ENCODE results near the gene FCAMR.

Gene FCAMR

GRCh38 chr1:206986402-206986801 is 16.1 kb upstream of the FCAMR start:
- in situ Hi-C loops (cut with HindIII; ENCODE audit: low sequenced_read_pairs) = loop anchor here (5.0 kb wide), 2 partner anchors 69 to 494 kb away; no protein-coding TSS in a partner anchor
- H3K4me3 ChIP-seq (ENCODE audit: low read depth, low read length) = no peak overlapping the region
- TF ChIP-seq CTCF (IDR thresholded peaks at IDR 0.05; ENCODE audit: low read depth, low read length, missing control alignments) = no peak
- DNase-seq (ENCODE audit: low read depth) = no peak

GRCh38 chr1:206985162-206985749 is 15.0 kb upstream of the FCAMR start:
- in situ Hi-C loops (cut with HindIII; ENCODE audit: low sequenced_read_pairs) = loop anchor here (5.0 kb wide), 2 partner anchors 68 to 493 kb away; no protein-coding TSS in a partner anchor
- TF ChIP-seq CTCF (IDR thresholded peaks at IDR 0.05; ENCODE audit: low read depth, low read length, missing control alignments) = no peak
- no peak for DNase-seq (ENCODE audit: low read depth)
- no peak overlapping the region for H3K4me3 ChIP-seq (ENCODE audit: low read depth, low read length)

GRCh38 chr1:206982216-206982615 is 12.0 kb upstream of the FCAMR start:
- in situ Hi-C loops (cut with HindIII; ENCODE audit: low sequenced_read_pairs) = no loop called here
- DNase-seq (ENCODE audit: low read depth) = no peak
- peak; percentile 67 for TF ChIP-seq CTCF (IDR thresholded peaks at IDR 0.05; ENCODE audit: low read depth, low read length, missing control alignments)
- H3K4me3 ChIP-seq (ENCODE audit: low read depth, low read length) = no peak overlapping the region

- H3K4me3 ChIP-seq (ENCODE audit: low read depth, low read length) = no peak overlapping the region
- DNase-seq (ENCODE audit: low read depth) = no peak
- TF ChIP-seq CTCF (IDR thresholded peaks at IDR 0.05; ENCODE audit: low read depth, low read length, missing control alignments) = peak; percentile 67
- in situ Hi-C loops (cut with HindIII; ENCODE audit: low sequenced_read_pairs) = no loop called here
These were observed 9.3 kb upstream of the FCAMR start for GRCh38 chr1:206979379-206980043.

GRCh38 chr1:206978259-206978658 is 8.0 kb upstream of the FCAMR start:
- in situ Hi-C loops (cut with HindIII; ENCODE audit: low sequenced_read_pairs) = no loop called here
- no peak for TF ChIP-seq CTCF (IDR thresholded peaks at IDR 0.05; ENCODE audit: low read depth, low read length, missing control alignments)
- H3K4me3 ChIP-seq (ENCODE audit: low read depth, low read length) = no peak overlapping the region
- DNase-seq (ENCODE audit: low read depth) = no peak

- TF ChIP-seq CTCF (IDR thresholded peaks at IDR 0.05; ENCODE audit: low read depth, low read length, missing control alignments) = no peak
- no peak for DNase-seq (ENCODE audit: low read depth)
- in situ Hi-C loops (cut with HindIII; ENCODE audit: low sequenced_read_pairs) = no loop called here
- H3K4me3 ChIP-seq (ENCODE audit: low read depth, low read length) = no peak overlapping the region
These were observed 5.0 kb upstream of the FCAMR start for GRCh38 chr1:206975306-206975705.

All from astrocyte of the cerebellum (primary cell).